ENCODE data around the gene ANO7. TPM values are rescaled to one million over a fixed set of nuclear protein-coding genes. Genes with fewer than 3 reads are reported as not detected.

ANO7 gene
- total and polyA plus RNA-seq, 2 of the 13 experiments (the other 11 are each of a cell fraction or from before 2014, with no cell fraction given): 4.1 to 4.9 TPM

DNA sequence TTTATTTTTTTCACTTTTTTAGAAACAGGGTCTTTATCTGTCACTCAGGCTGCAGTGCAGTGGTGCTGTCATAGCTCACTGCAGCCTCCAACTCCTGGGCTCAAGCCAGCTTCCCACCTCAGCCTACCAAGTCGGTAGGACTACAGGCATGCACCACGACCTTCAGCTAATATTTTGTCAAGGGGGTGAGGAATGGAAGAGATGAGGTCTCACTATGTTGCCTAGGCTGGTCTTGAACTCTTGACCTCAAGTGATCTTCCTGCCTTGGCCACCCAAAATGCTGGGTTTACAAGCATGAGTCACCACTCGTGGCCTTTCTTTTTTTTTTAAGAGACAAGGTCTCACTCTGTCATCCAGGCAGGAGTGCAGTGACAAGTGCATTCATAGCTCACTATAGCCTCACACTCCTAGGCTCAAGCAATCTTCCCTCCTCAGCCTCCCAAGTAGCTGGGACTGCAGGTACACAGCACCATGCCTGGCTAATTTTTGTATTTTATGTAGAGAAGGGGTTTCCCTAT is 24.8 kb upstream of the ANO7 start (continued):
- TF ChIP-seq ZSCAN21 (CRISPR knock-in tag; IDR thresholded peaks at IDR 0.05; ENCODE audit: borderline replicate concordance): no peak
- TF ChIP-seq ZEB1 (IDR thresholded peaks at IDR 0.05; ENCODE audit: insufficient replicate concordance, low read depth): no peak
- TF ChIP-seq ZFP91 (CRISPR knock-in tag; IDR thresholded peaks at IDR 0.05; ENCODE audit: borderline replicate concordance): no peak
- no peak for TF ChIP-seq U2AF1 (optimal IDR thresholded peaks at IDR 0.05; ENCODE audit: low read depth, low read length)

GRCh38 chr2:241168366-241168765 is 20.1 kb upstream of the ANO7 start:
- no peak for ATAC-seq
- H3K27me3 ChIP-seq (ENCODE audit: control insufficient read depth in 1 of 2, insufficient read depth in 2 of 2, low read length in 2 of 2): no peaks in the 10 kb centered on the region; a peak in 1 of 5 replicates
- 96% methylated on average over 15 of the region's 15 CpGs for WGBS (ENCODE audit: low lambda C conversion rate)
- no TSS peak for BruUV-seq (replicated peaks)
- POLR2A ChIA-PET: no interaction called here
- H3K4me1 ChIP-seq (ENCODE audit: insufficient read depth, low read length): no peaks in the 10 kb centered on the region
- no peak overlapping the region for H3K4me3 ChIP-seq (replicated peaks in 1 of 3; ENCODE audit: insufficient read depth in 1 of 3, low read depth in 2 of 3, low read length in 3 of 3)
- in situ Hi-C loops (cut with HindIII; ENCODE audit: extremely low pct_ligation_motif_present, low pct_unique_long_range_greater_than_20kb) (no loop called here), intact Hi-C loops (cut with micrococcal nuclease; ENCODE audit: unreplicated experiment) (no loop called here)
- no peak overlapping the region for H3K27ac ChIP-seq (ENCODE audit: extremely low read length, insufficient read depth, low read length)
- CTCF ChIA-PET (ENCODE audit: low intra/inter-chr PET ratio, low total read pairs): no interaction called here
- H3K36me3 ChIP-seq (replicated peaks in 1 of 2; ENCODE audit: control insufficient read depth in 1 of 2, insufficient read depth in 2 of 2, low read length in 2 of 2): peaks cover 26 to 61% of the 10 kb centered on the region in 2 experiments
- H3K79me2 ChIP-seq (ENCODE audit: insufficient read depth, low read length): no peaks in the 10 kb centered on the region
- H3K4me2 ChIP-seq (ENCODE audit: low read depth, low read length): no peak overlapping the region
- H2AFZ ChIP-seq (ENCODE audit: low read length): no peak overlapping the region
- H3K9ac ChIP-seq (ENCODE audit: insufficient read depth, low read depth, low read length): no peak overlapping the region
- no peaks in the 10 kb centered on the region for H3K9me3 ChIP-seq (ENCODE audit: low read length)
- H4K20me1 ChIP-seq (ENCODE audit: insufficient read depth, low read length): no peaks in the 10 kb centered on the region
- no peak for DNase-seq (ENCODE audit: low spot score)
- FAIRE-seq: no peak
- TF ChIP-seq SPEN (CRISPR knock-in tag; IDR thresholded peaks at IDR 0.05; ENCODE audit: low read depth): no peak
- no peak for TF ChIP-seq ZNF546 (CRISPR knock-in tag; conservative IDR thresholded peaks at IDR 0.05)
- TF ChIP-seq FOSL2 (CRISPR knock-in tag; IDR thresholded peaks at IDR 0.05): no peak
- TF ChIP-seq SAFB2 (CRISPR knock-in tag; IDR thresholded peaks at IDR 0.05; ENCODE audit: borderline replicate concordance, low read depth): no peak
- TF ChIP-seq KLF16 (CRISPR knock-in tag; IDR thresholded peaks at IDR 0.05): no peak
- TF ChIP-seq NR2C2 (CRISPR knock-in tag; IDR thresholded peaks at IDR 0.05; ENCODE audit: borderline replicate concordance): no peak
- TF ChIP-seq E2F1 (CRISPR knock-in tag; IDR thresholded peaks at IDR 0.05): no peak
- no peak for TF ChIP-seq SNAPC5 (CRISPR knock-in tag; IDR thresholded peaks at IDR 0.05; ENCODE audit: borderline replicate concordance)
- TF ChIP-seq ZNF263 (CRISPR knock-in tag; IDR thresholded peaks at IDR 0.05): no peak
- TF ChIP-seq, protein P1, sequence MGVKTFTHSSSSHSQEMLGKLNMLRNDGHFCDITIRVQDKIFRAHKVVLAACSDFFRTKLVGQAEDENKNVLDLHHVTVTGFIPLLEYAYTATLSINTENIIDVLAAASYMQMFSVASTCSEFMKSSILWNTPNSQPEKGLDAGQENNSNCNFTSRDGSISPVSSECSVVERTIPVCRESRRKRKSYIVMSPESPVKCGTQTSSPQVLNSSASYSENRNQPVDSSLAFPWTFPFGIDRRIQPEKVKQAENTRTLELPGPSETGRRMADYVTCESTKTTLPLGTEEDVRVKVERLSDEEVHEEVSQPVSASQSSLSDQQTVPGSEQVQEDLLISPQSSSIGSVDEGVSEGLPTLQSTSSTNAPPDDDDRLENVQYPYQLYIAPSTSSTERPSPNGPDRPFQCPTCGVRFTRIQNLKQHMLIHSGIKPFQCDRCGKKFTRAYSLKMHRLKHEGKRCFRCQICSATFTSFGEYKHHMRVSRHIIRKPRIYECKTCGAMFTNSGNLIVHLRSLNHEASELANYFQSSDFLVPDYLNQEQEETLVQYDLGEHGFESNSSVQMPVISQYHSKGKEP (CRISPR knock-in tag; IDR thresholded peaks at IDR 0.05): no peak
- TF ChIP-seq SNAPC2 (CRISPR knock-in tag; IDR thresholded peaks at IDR 0.05): no peak
- no peak for TF ChIP-seq MATR3 (CRISPR knock-in tag; IDR thresholded peaks at IDR 0.05)
- no peak for TF ChIP-seq PHF21A (CRISPR knock-in tag; IDR thresholded peaks at IDR 0.05)
- no peak for TF ChIP-seq NAIF1 (CRISPR knock-in tag; IDR thresholded peaks at IDR 0.05; ENCODE audit: borderline replicate concordance)
- no peak for TF ChIP-seq RFX5 (IDR thresholded peaks at IDR 0.05; ENCODE audit: low read depth, low read length)
- TF ChIP-seq SALL1 (CRISPR knock-in tag; IDR thresholded peaks at IDR 0.05): no peak
- no peak for TF ChIP-seq ZNF589 (CRISPR knock-in tag; conservative IDR thresholded peaks at IDR 0.05)
